Glomerular visceral epithelial cell (primary cell): ENCODE data around the gene NRXN3.
"Not testable (repeated sequence)": the region's sequence is repeated elsewhere in the genome, so short reads cannot be mapped to it uniquely, and the experiment has no call there.

Source experiments
- DNase-seq: peaks from one replicate; pipeline ENCODE4 v3.0.0-alpha.2; 2016; ENCODE audit errors: extremely low spot score

Gene NRXN3

DNA sequence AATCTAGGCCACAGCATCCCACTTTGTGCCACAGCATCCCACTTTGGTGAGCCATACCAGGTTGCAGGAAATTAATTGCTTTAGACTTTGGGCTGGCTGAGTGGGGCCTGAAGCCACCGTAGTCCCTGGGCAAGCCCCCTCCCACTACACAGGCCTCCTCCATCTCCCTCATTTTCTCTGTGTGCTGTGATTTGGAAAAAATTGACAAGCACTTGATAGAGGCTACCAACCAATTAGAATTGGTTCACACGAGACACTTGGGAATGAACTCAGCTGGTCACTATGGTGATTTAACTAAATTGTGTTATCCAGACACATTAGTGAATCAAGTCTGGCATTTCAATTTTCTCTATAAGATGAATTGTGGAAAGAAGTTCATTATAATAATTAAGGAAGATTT lies 1560.0 kb downstream of the NRXN3 start:
- no peak for DNase-seq

DNA sequence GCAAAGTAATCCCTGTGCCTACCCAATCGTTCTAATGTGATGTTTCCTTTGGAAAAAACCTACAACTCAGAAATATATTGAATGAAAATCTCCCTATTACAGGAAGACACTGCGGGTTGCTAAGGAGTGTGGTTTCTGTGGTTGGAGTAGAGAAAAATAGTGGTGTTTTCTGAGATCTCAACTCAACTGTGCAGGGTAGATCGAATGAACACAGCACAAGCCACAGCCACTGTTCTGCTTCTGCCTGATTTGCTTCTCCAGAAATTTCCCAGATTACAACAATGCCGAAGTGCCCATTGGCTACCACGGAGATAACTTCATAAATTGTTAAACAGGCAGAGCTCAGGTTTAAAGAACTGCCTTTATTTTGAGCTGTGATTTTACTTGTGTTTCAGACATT lies 1560.8 kb downstream of the NRXN3 start:
- peak; percentile 81 for DNase-seq

DNA sequence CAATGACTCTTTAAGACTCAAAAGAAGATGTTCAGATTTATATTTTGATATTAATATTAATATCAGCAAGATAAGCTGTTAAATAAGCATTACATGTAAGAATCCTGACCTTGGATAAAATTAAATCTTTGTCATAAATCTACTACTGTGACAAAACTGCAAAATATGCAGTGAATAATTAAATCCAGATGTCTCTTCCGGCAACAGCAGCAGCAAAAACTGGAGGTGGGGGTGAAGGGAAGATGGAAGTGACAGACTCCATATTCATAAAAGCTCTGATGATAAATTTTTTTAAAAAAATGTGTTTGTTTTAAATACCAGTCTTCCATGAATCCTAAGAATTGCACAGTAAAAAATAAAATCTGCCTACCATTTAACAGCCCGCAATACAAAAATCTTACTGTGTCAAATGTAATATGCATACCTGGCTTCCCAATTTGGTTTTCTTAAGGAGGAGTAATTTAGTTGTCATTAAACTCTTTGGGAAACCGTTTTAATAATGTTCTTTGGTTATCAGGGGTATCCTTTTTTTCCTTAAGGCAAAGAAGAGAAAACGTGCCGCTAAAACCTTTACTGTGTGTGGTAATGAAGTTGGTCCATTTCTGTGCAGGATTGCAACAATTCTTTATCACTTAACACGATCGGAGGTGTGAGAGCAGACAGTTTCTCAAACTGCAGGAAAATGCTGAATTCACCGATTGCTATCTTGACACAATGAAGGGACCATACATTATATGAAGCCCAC lies 1562.9 kb downstream of the NRXN3 start:
- no peak for DNase-seq

DNA sequence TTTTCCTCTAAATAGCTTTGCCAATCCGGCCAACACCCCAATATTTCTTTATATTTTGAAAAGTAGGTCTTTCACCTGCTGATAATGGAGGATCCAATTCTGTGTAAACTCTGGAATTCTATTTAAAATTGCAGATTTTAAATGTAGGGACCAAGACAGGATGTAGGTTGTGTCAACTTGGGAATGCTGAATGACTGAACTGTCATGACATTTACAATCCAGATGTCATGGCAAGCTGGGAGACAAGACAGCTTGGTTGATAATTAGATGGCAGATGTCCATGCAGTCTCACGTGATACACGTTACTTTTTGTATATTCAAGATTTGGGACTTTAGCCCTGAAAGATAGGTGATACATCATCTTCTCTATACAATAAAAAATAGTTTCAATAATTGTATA lies 1564.0 kb downstream of the NRXN3 start:
- DNase-seq, result no peak

DNA sequence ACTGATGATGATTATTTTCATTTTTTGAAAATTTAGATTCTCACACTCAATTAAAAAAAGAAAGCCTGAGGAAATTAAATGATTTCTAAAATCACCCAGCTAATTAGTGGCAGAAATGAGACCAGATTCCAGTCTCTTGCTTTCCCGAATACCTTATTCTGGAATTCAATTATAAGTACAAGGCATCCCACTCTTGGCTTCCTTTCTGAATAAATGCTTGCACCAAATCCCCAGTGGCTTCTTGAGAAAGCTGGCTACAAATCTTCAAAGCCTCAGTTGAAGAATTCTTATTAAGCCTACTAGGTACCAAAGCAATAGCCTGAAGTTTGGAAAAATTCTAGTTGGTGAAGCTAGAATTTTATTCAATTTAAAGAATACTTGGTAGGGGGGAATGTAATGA lies 1564.5 kb downstream of the NRXN3 start:
- no peak for DNase-seq

DNA sequence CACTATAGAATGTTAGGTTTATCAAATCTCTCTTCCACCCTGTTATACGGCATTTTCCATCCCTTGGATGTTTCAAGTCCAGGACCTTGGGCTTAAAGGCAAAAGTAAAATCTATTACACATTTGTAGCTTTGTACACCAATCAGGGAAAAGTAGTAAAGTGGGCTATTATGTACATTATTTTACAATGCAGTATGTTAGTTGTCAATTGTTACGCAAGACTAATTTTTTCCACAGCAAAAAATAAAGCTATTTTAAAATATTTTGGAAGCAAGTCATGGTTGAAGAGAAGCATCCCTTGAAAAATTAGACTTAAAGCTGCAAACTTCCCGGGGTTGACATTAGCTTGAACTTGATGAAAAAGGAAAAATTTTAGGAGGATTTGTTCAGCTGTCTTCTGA lies 1564.9 kb downstream of the NRXN3 start:
- DNase-seq, result no peak

DNA sequence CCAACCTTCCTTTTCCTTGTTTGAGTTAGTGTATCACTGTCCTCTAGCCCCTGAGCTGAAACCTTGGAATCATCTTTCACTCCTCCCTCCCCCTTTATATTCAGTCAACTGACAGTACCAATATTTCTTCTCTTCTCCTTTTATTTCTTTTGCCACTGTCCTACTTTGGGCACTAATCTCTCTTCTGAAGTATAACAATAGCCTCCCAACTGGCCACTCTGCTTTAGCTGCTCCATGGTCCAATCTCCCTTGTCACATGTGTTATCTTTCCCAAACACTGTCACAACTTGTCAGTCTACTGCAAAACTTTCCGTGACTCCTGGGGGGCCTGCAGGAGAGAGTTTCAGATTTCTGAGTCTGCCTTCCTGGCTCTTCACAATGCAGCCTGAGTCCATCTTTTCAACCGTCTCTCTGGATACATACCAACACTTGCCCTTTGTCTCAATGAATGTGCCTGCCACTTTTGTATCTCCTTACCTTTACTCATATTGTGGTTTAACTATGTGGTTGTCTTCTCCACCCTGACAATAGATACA lies 1570.0 kb downstream of the NRXN3 start:
- no peak for DNase-seq

DNA sequence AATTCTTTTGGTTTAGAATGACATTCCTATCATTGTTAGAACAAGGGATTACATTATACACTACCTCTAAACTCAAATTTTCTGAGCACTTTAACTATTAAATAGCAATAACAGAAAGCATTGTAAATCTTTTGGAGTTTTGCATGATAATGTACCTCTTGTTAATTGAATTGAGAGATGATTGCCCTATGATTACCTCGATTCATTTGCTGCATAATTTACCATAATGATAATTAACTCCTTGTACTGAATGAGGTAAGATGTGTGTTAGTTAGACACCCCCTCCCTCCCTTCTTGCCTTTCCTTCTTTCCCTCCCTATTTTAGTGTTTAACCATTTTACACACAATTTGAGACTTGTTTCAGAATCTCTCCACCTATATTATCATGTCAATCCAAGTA lies 1572.0 kb downstream of the NRXN3 start:
- DNase-seq, result no peak

DNA sequence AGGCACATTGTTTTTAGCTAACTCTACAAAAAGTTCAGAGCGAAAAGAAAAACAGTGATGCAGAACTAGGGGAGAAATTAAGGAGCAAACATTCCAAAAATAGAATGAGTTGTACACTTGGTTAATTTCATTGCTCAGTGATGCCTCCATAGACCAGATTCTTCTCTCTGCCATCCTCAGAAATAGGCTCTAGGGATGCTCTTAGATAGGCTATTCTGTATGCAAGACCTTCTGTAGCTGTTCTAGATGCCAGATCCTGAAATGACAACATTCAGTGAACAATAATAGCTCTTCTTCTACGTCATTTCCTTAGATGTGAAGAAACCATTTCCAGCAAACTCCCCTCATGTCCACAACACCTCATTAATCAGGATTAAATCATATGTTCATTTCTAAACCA lies 1574.9 kb downstream of the NRXN3 start:
- DNase-seq, result no peak

DNA sequence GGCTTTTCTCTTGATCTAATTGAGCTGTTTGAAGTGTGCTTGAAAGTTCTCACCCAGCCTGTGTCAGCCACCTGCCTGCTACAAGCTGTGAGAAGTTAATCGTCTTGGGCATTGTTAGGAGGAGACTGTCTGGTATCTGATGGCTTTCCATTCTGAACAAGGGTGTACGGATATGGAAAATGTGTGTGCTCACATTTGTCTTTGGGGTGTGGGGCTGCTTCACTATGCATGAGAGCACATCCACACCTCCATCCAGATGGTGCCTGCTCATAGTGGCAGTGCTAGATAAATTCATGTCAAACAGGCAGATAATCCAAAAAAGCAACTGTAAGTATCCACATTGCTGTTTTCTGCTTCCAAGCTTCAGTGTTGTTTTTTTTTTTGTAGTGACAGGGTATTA lies 1578.9 kb downstream of the NRXN3 start:
- no peak for DNase-seq

DNA sequence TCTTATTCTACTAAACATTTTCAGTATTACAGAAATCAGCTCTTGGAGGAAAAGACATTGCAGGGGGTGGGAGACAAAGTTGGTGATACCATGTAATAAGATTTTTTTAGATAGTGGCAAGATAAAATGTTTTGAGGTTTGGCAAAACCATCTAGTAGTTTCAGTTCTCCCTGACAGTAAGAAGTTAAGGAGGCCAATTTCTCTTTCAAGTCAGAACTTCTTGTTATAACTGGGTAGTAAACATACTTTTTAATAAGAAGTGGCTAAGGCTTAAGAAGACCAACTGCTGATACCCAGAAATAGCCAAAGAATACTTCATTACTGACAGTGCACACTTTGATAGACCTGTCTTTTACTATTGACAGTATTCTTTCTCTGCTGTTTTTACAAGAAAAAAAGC lies 1588.8 kb downstream of the NRXN3 start:
- no peak for DNase-seq

DNA sequence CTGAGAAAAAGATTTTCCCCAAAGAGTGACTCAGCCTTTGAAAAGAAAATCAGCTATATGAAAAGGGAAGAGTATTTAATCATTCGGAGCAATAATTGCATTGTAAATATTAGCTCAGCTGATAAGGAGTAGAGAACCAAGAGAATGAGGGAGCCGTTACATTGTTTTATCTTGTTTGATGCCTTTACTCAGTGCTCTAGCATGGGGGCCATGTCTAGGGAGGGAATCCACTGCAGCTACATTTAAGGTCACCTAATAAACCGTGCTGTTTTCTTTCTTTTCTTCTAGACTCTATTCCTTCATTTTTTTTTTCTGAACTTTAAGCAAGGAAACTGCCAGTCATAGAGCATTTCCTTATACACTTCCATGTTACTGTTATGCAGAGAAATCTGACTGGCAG lies 1594.2 kb downstream of the NRXN3 start:
- no peak for DNase-seq

DNA sequence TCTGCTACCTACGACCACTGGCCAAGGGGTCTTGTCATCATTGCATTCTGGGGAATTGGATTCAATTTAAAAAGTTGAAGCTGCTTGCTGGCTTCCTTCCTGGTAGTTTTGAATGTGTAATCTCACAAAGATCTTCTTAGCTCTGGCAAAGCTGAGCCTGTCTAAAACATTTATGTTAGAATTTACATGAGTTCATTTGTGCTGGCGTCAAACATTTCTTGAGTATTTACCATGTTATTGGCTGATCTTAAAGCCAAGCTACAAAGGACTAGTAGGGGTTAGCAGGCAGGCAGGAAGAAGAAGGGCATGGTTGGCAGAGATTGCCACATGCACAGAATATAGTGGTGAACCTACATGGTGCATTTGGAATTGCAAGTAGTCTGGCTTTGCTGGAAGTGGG lies 1596.3 kb downstream of the NRXN3 start:
- no peak for DNase-seq

DNA sequence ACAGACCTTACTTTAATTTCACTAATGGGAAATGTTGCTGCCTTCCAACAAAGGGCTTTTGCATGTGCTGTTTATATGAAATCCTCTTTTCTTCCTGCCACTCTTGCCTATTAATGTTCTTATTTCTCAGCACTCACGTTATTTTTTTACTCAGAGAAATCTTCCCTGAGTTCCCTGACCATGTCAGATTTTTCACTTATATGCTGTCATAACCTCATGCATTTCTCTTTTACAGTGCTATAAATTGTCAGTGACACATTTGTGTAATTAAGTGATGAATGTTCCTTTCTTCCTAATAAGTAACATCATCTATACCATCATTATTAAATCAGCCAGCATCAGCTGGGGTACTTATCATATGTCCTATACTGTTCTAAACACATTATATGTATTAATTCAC lies 1597.1 kb downstream of the NRXN3 start:
- no peak for DNase-seq

DNA sequence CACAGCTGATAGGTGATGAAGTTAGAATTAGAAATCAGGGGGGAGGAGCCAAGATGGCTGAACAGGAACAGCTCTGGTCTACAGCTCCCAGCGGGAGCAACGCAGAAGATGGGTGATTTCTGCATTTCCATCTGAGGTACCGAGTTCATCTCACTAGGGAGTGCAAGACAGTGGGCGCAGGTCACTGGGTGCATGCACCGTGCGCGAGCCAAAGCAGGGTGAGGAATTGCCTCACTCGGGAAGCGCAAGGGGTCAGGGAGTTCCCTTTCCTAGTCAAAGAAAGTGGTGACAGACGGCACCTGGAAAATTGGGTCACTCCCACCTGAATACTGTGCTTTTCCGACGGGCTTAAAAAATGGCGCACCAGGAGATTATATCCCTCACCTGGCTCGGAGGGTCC lies 1597.5 kb downstream of the NRXN3 start:
- DNase-seq, result not testable (repeated sequence)

DNA sequence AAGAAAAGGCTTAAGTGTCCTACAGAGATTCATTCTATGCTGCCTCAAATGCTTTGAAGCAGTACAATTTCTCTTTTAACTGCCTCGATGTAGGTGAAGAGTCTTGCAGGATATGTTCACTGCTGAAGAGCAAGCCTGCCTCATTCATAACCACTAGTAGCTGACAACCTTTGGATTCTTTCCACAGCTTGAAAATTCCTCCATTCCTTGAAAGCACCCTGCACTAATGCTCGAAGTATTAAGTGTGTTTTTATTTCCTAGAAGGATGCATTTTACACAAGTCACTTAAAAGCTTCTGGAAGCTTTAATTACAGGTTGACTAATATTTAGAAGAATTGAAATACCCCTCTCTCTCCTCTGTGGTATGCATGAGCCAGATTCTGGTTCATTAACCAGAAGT lies 1611.7 kb downstream of the NRXN3 start:
- no peak for DNase-seq

DNA sequence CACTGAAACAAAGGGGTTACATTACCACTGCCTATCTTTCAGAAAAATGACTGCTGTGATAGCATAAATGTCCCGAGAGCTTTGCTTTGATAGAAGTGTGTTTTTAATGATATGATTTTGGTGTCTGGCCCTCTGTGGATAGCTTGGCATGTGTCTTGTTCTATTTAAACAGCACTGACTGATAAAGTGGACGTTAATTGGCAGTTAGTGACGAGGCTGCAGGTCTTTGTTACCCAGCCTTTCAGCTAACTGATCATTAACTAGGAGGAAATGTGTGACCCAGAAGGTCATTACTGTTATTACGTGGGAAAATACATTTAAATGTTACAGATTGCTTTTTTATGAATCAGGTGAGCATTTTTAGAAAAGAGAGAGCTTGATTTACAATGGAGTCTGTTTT lies 1612.9 kb downstream of the NRXN3 start:
- DNase-seq, result no peak

DNA sequence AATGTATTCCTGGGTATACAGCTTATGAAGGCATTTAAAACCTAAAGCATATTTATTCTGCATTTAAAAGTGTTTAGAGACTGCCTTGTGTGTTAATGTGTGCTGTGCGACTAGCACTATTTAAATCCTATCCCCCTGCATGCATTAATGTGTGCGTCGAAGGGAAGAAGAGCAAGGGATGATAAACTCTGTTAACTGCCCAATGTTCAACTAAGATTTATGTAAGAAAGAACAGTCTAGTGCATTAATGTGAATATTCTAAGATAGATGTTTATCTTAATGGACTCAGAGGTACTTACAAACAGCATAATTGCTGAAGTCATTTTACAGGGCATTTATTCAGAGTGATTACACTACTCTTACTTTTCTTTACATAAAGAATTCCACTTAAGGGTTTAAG lies 1616.3 kb downstream of the NRXN3 start:
- no peak for DNase-seq

DNA sequence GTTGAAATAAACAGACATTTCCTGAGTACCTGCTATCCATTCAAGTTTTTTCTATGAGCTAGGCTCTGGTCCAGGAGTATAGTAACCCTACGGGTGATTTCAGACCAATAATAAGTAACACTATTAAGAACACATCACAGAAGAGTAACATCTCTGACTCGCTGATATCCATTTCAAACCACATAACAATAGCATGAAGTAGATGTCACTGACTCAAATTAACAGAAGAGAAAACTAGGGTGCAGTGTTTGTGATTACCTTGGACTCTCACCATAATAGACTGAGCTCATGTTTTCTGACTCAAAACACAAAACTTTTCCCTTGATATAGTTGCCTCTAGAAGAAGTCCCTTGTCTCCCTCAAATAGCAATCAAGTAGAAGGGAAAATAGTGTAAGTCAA lies 1618.2 kb downstream of the NRXN3 start:
- DNase-seq, result no peak

DNA sequence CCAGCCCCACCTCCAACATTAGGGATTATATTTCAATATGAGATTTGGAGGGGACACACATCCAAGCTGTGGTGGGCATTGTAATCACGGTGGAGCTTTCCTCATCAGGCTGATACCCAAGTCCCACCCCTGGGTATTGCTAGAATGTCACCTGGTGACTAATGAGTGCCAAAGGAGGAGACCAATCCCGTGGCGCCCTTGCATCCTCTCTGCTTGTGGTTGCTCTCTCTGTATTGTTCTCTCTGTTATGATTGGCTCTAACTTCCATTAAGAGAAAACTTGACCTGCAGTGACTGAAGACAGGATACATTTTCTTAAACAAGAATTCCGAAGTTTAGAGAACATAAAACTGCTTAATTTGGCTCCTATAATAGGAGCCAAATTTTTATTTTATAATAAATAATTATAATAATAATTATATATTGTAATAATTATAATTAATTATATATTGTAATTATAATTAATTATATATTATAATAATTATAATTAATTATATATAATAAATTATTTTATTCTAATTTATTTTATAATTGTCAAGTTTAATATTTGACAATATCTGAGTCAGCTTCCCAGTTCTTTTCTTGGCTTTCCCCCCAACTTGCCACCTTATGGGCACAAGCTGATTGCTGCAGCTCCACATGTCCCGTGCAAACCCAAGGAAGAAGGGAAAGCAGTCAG lies 1621.0 kb downstream of the NRXN3 start:
- DNase-seq, result no peak

DNA sequence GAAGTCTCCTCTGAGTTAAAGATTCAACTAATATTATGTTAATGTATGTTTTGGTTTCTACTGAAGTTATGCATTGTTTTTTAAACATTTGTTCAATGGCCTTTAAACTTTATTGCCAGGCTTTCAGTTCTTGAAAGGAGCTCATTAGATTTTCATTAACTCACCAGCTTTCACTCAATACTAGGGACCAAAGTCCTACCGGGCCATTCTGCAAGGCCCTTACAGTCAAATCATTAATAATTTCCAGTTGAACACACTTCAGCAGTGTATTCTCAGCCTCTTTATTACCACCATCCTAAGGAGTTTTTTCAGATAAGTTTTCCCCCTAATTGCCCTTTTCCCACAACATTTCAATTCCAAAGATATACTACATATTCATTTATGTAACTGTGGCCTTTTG lies 1631.9 kb downstream of the NRXN3 start:
- no peak for DNase-seq

DNA sequence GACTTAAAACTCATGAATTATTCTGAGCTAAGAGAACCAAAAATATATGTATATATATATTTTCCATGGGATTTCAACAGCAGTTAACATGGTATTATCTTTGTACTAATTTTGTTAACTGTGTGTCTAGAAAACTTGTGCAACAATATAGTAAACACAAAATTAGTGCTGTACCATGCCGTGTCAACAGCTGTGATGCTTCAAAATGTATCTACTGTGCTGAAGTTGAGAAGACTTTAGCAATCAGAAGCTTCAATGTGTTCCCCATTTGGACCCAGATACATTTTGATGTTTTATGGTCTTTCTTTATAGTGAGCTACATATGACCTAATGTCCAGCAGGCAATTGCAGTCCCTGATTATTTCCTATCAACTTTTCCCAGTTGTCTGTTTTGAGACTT lies 1635.5 kb downstream of the NRXN3 start:
- no peak for DNase-seq

DNA sequence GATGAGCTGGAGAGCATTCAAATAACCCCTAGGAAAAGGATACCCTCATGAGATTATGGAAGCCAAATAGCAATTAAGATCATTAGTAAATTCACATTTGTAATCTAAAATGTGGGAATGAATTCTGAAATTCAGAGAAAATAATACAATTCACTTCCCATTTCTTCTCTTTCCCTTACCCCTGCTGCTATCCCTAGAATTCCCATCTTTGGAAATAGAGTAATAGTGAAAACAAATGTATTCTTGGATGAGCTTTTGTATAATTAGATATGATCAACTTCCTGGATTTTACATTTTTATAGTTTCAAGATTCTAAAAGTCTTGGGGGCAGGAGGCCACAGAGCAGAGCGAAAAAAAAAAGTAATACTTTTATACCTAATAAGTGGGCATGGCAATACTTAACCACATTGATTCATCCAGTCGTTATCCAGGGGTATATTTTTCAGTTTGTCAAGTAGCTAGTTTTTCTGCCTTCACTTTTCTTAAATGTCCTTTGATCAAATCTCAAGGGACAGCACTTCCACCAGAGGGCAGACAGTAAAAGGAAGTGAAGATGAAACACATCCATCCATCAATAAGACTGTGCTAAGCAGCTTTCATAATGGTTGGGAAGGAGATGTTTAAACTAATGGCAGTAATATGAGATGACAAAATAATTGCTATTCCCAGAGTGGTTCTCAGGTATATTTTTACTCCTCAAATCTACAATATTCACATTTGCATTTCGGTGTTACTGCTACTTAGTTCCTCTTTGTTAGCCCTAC lies 1639.9 kb downstream of the NRXN3 start:
- peak; percentile 31 for DNase-seq
